ENCODE data around the gene NUSAP1.
"Not testable (repeated sequence)": the region's sequence is repeated elsewhere in the genome, so short reads cannot be mapped to it uniquely, and the experiment has no call there.

The NUSAP1 gene

GRCh38 chr15:41416128-41416741 is 83.6 kb downstream of the NUSAP1 start:
- DNase-seq: no peak

GRCh38 chr15:41416742-41417417 is 84.2 kb downstream of the NUSAP1 start, which contains the start of gene RTF1:
RTF1 (plus strand) TSS chr15:41417095; CDS start chr15:41417116, 21 bp downstream.
- DNase-seq: peak; percentile 87

- DNase-seq: no peak
Measured at GRCh38 chr15:41417418-41418195, 84.9 kb downstream of the NUSAP1 start.

- no peak for DNase-seq
Measured at GRCh38 chr15:41423979-41424659, 91.4 kb downstream of the NUSAP1 start.

- DNase-seq: no peak
Measured at GRCh38 chr15:41424809-41425208, 92.1 kb downstream of the NUSAP1 start.

DNA sequence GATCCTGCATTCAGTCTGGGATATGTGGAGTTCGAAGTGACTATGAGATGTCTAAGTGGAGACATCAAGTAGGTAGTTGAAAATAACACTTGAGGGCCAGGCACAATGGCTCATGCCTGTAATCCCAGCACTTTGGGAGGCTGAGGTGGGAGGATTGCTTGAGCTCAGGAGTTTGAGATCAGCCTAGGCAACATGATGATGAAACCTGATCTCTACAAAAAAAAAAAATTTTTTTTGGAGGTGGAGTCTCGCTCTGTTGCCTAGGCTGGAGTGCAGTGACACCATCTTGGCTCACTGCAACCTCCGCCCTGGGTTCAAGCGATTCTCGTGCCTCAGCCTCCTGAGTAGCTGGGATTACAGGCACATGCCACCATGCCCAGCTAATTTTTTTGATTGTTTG is 93.2 kb downstream of the NUSAP1 start:
- DNase-seq: not testable (repeated sequence)

DNA sequence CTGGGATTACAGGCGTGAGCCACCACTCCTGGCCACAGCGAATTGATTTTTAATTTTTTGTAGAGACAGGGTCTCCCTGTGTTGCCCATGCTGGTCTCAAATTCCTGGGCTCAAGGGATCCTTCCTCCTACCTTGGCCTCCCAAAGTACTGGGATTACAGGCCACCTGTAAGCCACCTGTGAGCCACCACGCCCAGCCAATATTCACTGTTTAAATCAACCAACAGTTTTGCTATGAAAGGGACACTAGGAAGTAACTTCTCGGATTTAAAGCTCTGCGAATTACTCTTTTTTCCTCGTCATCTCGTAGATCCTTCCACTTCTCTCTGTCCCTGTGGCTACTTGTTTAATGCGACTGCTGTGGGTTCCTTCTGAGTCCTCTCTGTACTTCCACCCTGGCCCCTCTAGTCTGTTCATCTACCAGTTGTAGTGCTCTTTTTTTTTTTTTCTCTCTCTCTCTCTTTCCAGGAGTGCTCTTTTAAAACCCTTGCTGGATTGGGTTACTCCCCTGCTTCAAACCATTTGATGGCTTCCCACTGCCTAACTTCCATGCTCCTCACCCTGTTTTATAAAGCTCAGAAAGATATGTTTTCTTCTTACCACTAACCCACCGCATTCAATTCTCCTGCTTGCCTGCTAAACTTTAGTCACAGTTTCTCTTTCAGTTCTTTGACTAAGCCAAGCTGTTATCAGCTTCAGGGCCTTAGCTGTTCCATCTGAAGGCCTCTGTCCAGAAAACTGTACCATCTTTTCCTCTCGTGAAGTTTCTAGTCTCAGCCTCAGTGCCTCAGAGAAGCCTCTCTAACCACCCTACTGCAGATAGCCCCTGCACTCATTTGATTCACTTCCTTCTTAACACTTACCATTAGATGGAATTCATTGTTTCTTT is 96.6 kb downstream of the NUSAP1 start:
- DNase-seq: no peak
